ENCODE measurements around the gene CDC14B.
"Not testable (repeated sequence)": the region's sequence is repeated elsewhere in the genome, so short reads cannot be mapped to it uniquely, and the experiment has no call there.

Gene CDC14B

GRCh38 chr9:96609732-96610131 lies 9.9 kb downstream of the CDC14B start:
- Histone ChIP-seq H3K27me3 (ENCODE audit: control insufficient read depth, insufficient read depth, low read length) (no peaks in the 10 kb centered on the region), H3K9me3 (replicated peaks; ENCODE audit: low read length) (no peaks in the 10 kb centered on the region), H3K9ac (ENCODE audit: low read depth, low read length) (no peak overlapping the region), H3K4me3 (ENCODE audit: low read length) (no peak overlapping the region), H3K36me3 (ENCODE audit: insufficient read depth, low read length) (no peaks in the 10 kb centered on the region), H3K4me2 (ENCODE audit: low read length) (no peak overlapping the region), H3K4me1 (ENCODE audit: control insufficient read depth, insufficient read depth, low read length) (peaks cover 30% of the 10 kb centered on the region)

GRCh38 chr9:96607971-96608370 lies 11.7 kb downstream of the CDC14B start:
- H3K4me3 ChIP-seq (ENCODE audit: low read length) = no peak overlapping the region
- peaks cover 32% of the 10 kb centered on the region for H3K4me1 ChIP-seq (ENCODE audit: control insufficient read depth, insufficient read depth, low read length)
- H3K27me3 ChIP-seq (ENCODE audit: control insufficient read depth, insufficient read depth, low read length) = no peaks in the 10 kb centered on the region
- no peak overlapping the region for H3K9ac ChIP-seq (ENCODE audit: low read depth, low read length)
- no peaks in the 10 kb centered on the region for H3K36me3 ChIP-seq (ENCODE audit: insufficient read depth, low read length)
- H3K4me2 ChIP-seq (ENCODE audit: low read length) = no peak overlapping the region
- no peaks in the 10 kb centered on the region for H3K9me3 ChIP-seq (replicated peaks; ENCODE audit: low read length)

- H3K9me3 ChIP-seq (replicated peaks; ENCODE audit: low read length) = no peaks in the 10 kb centered on the region
- no peaks in the 10 kb centered on the region for H3K27me3 ChIP-seq (ENCODE audit: control insufficient read depth, insufficient read depth, low read length)
- no peak overlapping the region for H3K9ac ChIP-seq (ENCODE audit: low read depth, low read length)
Observed at GRCh38 chr9:96605328-96605727, 14.3 kb downstream of the CDC14B start.

GRCh38 chr9:96604004-96604319 lies 15.7 kb downstream of the CDC14B start:
- no peak overlapping the region for H3K9ac ChIP-seq (ENCODE audit: low read depth, low read length)

More at GRCh38 chr9:96605328-96605727, 14.3 kb downstream of the CDC14B start:
- H3K4me3 ChIP-seq (ENCODE audit: low read length) = no peak overlapping the region
- H3K4me1 ChIP-seq (ENCODE audit: control insufficient read depth, insufficient read depth, low read length) = peaks cover 8% of the 10 kb centered on the region
- H3K4me2 ChIP-seq (ENCODE audit: low read length) = no peak overlapping the region
- H3K36me3 ChIP-seq (ENCODE audit: insufficient read depth, low read length) = no peaks in the 10 kb centered on the region

GRCh38 chr9:96603305-96604003 lies 16.2 kb downstream of the CDC14B start:
- H3K9me3 ChIP-seq (replicated peaks; ENCODE audit: low read length) = no peaks in the 10 kb centered on the region
- H3K4me3 ChIP-seq (ENCODE audit: low read length) = peak overlapping the region; percentile 11
- no peaks in the 10 kb centered on the region for H3K27me3 ChIP-seq (ENCODE audit: control insufficient read depth, insufficient read depth, low read length)
- H3K9ac ChIP-seq (ENCODE audit: low read depth, low read length) = no peak overlapping the region
- peaks cover 8% of the 10 kb centered on the region for H3K4me1 ChIP-seq (ENCODE audit: control insufficient read depth, insufficient read depth, low read length)
- peak overlapping the region; percentile 58 for H3K4me2 ChIP-seq (ENCODE audit: low read length)
- H3K36me3 ChIP-seq (ENCODE audit: insufficient read depth, low read length) = no peaks in the 10 kb centered on the region

More at GRCh38 chr9:96604004-96604319, 15.7 kb downstream of the CDC14B start:
- Histone ChIP-seq H3K27me3 (ENCODE audit: control insufficient read depth, insufficient read depth, low read length) (no peaks in the 10 kb centered on the region), H3K4me1 (ENCODE audit: control insufficient read depth, insufficient read depth, low read length) (peaks cover 8% of the 10 kb centered on the region), H3K9me3 (replicated peaks; ENCODE audit: low read length) (no peaks in the 10 kb centered on the region), H3K4me3 (ENCODE audit: low read length) (peak overlapping the region; percentile 11), H3K36me3 (ENCODE audit: insufficient read depth, low read length) (no peaks in the 10 kb centered on the region), H3K4me2 (ENCODE audit: low read length) (peak overlapping the region; percentile 58)

GRCh38 chr9:96599298-96599697 lies 20.3 kb downstream of the CDC14B start:
- Histone ChIP-seq H3K9me3 (replicated peaks; ENCODE audit: low read length) (no peaks in the 10 kb centered on the region), H3K4me3 (ENCODE audit: low read length) (no peak overlapping the region), H3K9ac (ENCODE audit: low read depth, low read length) (no peak overlapping the region), H3K36me3 (ENCODE audit: insufficient read depth, low read length) (no peaks in the 10 kb centered on the region), H3K4me2 (ENCODE audit: low read length) (no peak overlapping the region), H3K27me3 (ENCODE audit: control insufficient read depth, insufficient read depth, low read length) (no peaks in the 10 kb centered on the region), H3K4me1 (ENCODE audit: control insufficient read depth, insufficient read depth, low read length) (peaks cover 8% of the 10 kb centered on the region)

- Histone ChIP-seq H3K4me1 (ENCODE audit: control insufficient read depth, insufficient read depth, low read length) (no peaks in the 10 kb centered on the region), H3K9me3 (replicated peaks; ENCODE audit: low read length) (no peaks in the 10 kb centered on the region), H3K4me3 (ENCODE audit: low read length) (no peak overlapping the region), H3K36me3 (ENCODE audit: insufficient read depth, low read length) (no peaks in the 10 kb centered on the region), H3K9ac (ENCODE audit: low read depth, low read length) (no peak overlapping the region), H3K27me3 (ENCODE audit: control insufficient read depth, insufficient read depth, low read length) (no peaks in the 10 kb centered on the region), H3K4me2 (ENCODE audit: low read length) (no peak overlapping the region)
Observed at GRCh38 chr9:96596601-96597111, 23.0 kb downstream of the CDC14B start.

- no peaks in the 10 kb centered on the region for H3K4me1 ChIP-seq (ENCODE audit: control insufficient read depth, insufficient read depth, low read length)
- no peaks in the 10 kb centered on the region for H3K9me3 ChIP-seq (replicated peaks; ENCODE audit: low read length)
- H3K36me3 ChIP-seq (ENCODE audit: insufficient read depth, low read length) = no peaks in the 10 kb centered on the region
- no peak overlapping the region for H3K4me3 ChIP-seq (ENCODE audit: low read length)
- H3K9ac ChIP-seq (ENCODE audit: low read depth, low read length) = no peak overlapping the region
- no peaks in the 10 kb centered on the region for H3K27me3 ChIP-seq (ENCODE audit: control insufficient read depth, insufficient read depth, low read length)
- no peak overlapping the region for H3K4me2 ChIP-seq (ENCODE audit: low read length)
Observed at GRCh38 chr9:96587338-96588315, 32.0 kb downstream of the CDC14B start.

- H3K36me3 ChIP-seq (ENCODE audit: insufficient read depth, low read length) = no peaks in the 10 kb centered on the region
- no peak overlapping the region for H3K4me2 ChIP-seq (ENCODE audit: low read length)
- H3K4me1 ChIP-seq (ENCODE audit: control insufficient read depth, insufficient read depth, low read length) = no peaks in the 10 kb centered on the region
- H3K9me3 ChIP-seq (replicated peaks; ENCODE audit: low read length) = no peaks in the 10 kb centered on the region
- H3K9ac ChIP-seq (ENCODE audit: low read depth, low read length) = no peak overlapping the region
- no peaks in the 10 kb centered on the region for H3K27me3 ChIP-seq (ENCODE audit: control insufficient read depth, insufficient read depth, low read length)
- no peak overlapping the region for H3K4me3 ChIP-seq (ENCODE audit: low read length)
Observed at GRCh38 chr9:96585426-96585825, 34.2 kb downstream of the CDC14B start.

- H3K9me3 ChIP-seq (replicated peaks; ENCODE audit: low read length); H3K4me3 ChIP-seq (ENCODE audit: low read length); H3K27me3 ChIP-seq (ENCODE audit: control insufficient read depth, insufficient read depth, low read length); H3K9ac ChIP-seq (ENCODE audit: low read depth, low read length); H3K36me3 ChIP-seq (ENCODE audit: insufficient read depth, low read length); H3K4me2 ChIP-seq (ENCODE audit: low read length); H3K4me1 ChIP-seq (ENCODE audit: control insufficient read depth, insufficient read depth, low read length): not testable (repeated sequence)
Observed at GRCh38 chr9:96582199-96582598, 37.4 kb downstream of the CDC14B start.

GRCh38 chr9:96581786-96582185 lies 37.9 kb downstream of the CDC14B start:
- H3K4me3 ChIP-seq (ENCODE audit: low read length) = no peak overlapping the region
- no peaks in the 10 kb centered on the region for H3K9me3 ChIP-seq (replicated peaks; ENCODE audit: low read length)
- H3K4me1 ChIP-seq (ENCODE audit: control insufficient read depth, insufficient read depth, low read length) = no peaks in the 10 kb centered on the region
- H3K36me3 ChIP-seq (ENCODE audit: insufficient read depth, low read length) = no peaks in the 10 kb centered on the region
- H3K9ac ChIP-seq (ENCODE audit: low read depth, low read length) = no peak overlapping the region
- no peaks in the 10 kb centered on the region for H3K27me3 ChIP-seq (ENCODE audit: control insufficient read depth, insufficient read depth, low read length)
- H3K4me2 ChIP-seq (ENCODE audit: low read length) = no peak overlapping the region
